ENCODE measurements around the gene ZNF787.
A peak's percentile ranks its signal among the peaks of the same experiment; 100 is the strongest.
"Not testable (repeated sequence)": the region's sequence is repeated elsewhere in the genome, so short reads cannot be mapped to it uniquely, and the experiment has no call there.

ZNF787 gene

GRCh38 chr19:56104423-56104822 lies 16.7 kb downstream of the ZNF787 start:
- Histone ChIP-seq H3K27me3 (ENCODE audit: control insufficient read depth, insufficient read depth, low read length) (no peaks in the 10 kb centered on the region), H3K27ac (ENCODE audit: low read depth, low read length) (no peak overlapping the region), H3K36me3 (ENCODE audit: control insufficient read depth, insufficient read depth, low read length) (peaks cover 35% of the 10 kb centered on the region), H3K4me3 (ENCODE audit: low read depth, low read length) (no peak overlapping the region), H3K9me3 (ENCODE audit: control insufficient read depth, insufficient read depth, low read depth, low read length) (no peaks in the 10 kb centered on the region), H3K9ac (ENCODE audit: low read length) (no peak overlapping the region), H3K4me1 (ENCODE audit: control insufficient read depth, insufficient read depth, low read length) (peaks cover 34% of the 10 kb centered on the region)

GRCh38 chr19:56103027-56103614 lies 18.0 kb downstream of the ZNF787 start:
- H3K4me3 ChIP-seq (ENCODE audit: low read depth, low read length): no peak overlapping the region
- H3K4me1 ChIP-seq (ENCODE audit: control insufficient read depth, insufficient read depth, low read length): peaks cover 22% of the 10 kb centered on the region
- no peaks in the 10 kb centered on the region for H3K27me3 ChIP-seq (ENCODE audit: control insufficient read depth, insufficient read depth, low read length)
- no peaks in the 10 kb centered on the region for H3K9me3 ChIP-seq (ENCODE audit: control insufficient read depth, insufficient read depth, low read depth, low read length)
- peak overlapping the region; percentile 6 for H3K9ac ChIP-seq (ENCODE audit: low read length)
- H3K36me3 ChIP-seq (ENCODE audit: control insufficient read depth, insufficient read depth, low read length): peaks cover 41% of the 10 kb centered on the region
- no peak overlapping the region for H3K27ac ChIP-seq (ENCODE audit: low read depth, low read length)

- Histone ChIP-seq H3K27ac (ENCODE audit: low read depth, low read length) (no peak overlapping the region), H3K9me3 (ENCODE audit: control insufficient read depth, insufficient read depth, low read depth, low read length) (no peaks in the 10 kb centered on the region), H3K4me3 (ENCODE audit: low read depth, low read length) (no peak overlapping the region), H3K27me3 (ENCODE audit: control insufficient read depth, insufficient read depth, low read length) (no peaks in the 10 kb centered on the region), H3K36me3 (ENCODE audit: control insufficient read depth, insufficient read depth, low read length) (peaks cover 45% of the 10 kb centered on the region), H3K4me1 (ENCODE audit: control insufficient read depth, insufficient read depth, low read length) (peaks cover 15% of the 10 kb centered on the region), H3K9ac (ENCODE audit: low read length) (no peak overlapping the region)
These were observed 19.2 kb downstream of the ZNF787 start for GRCh38 chr19:56101746-56102535.

GRCh38 chr19:56101095-56101494 lies 20.0 kb downstream of the ZNF787 start:
- no peaks in the 10 kb centered on the region for H3K9me3 ChIP-seq (ENCODE audit: control insufficient read depth, insufficient read depth, low read depth, low read length)
- H3K36me3 ChIP-seq (ENCODE audit: control insufficient read depth, insufficient read depth, low read length): peaks cover 47% of the 10 kb centered on the region
- no peak overlapping the region for H3K27ac ChIP-seq (ENCODE audit: low read depth, low read length)
- H3K9ac ChIP-seq (ENCODE audit: low read length): no peak overlapping the region
- peaks cover 6% of the 10 kb centered on the region; the same call in 1 of the 2 replicates for H3K4me1 ChIP-seq (ENCODE audit: control insufficient read depth, insufficient read depth, low read length)
- no peaks in the 10 kb centered on the region for H3K27me3 ChIP-seq (ENCODE audit: control insufficient read depth, insufficient read depth, low read length)
- no peak overlapping the region for H3K4me3 ChIP-seq (ENCODE audit: low read depth, low read length)

- Histone ChIP-seq H3K4me1 (ENCODE audit: control insufficient read depth, insufficient read depth, low read length) (no peaks in the 10 kb centered on the region), H3K36me3 (ENCODE audit: control insufficient read depth, insufficient read depth, low read length) (peaks cover 58% of the 10 kb centered on the region), H3K27me3 (ENCODE audit: control insufficient read depth, insufficient read depth, low read length) (no peaks in the 10 kb centered on the region), H3K9ac (ENCODE audit: low read length) (no peak overlapping the region), H3K9me3 (ENCODE audit: control insufficient read depth, insufficient read depth, low read depth, low read length) (no peaks in the 10 kb centered on the region), H3K27ac (ENCODE audit: low read depth, low read length) (no peak overlapping the region), H3K4me3 (ENCODE audit: low read depth, low read length) (no peak overlapping the region)
These were observed 21.2 kb downstream of the ZNF787 start for GRCh38 chr19:56099638-56100539.

GRCh38 chr19:56098731-56099568 lies 22.1 kb downstream of the ZNF787 start:
- Histone ChIP-seq H3K27ac (ENCODE audit: low read depth, low read length) (no peak overlapping the region), H3K9me3 (ENCODE audit: control insufficient read depth, insufficient read depth, low read depth, low read length) (no peaks in the 10 kb centered on the region), H3K27me3 (ENCODE audit: control insufficient read depth, insufficient read depth, low read length) (no peaks in the 10 kb centered on the region), H3K4me3 (ENCODE audit: low read depth, low read length) (no peak overlapping the region), H3K36me3 (ENCODE audit: control insufficient read depth, insufficient read depth, low read length) (peaks cover 65% of the 10 kb centered on the region), H3K4me1 (ENCODE audit: control insufficient read depth, insufficient read depth, low read length) (no peaks in the 10 kb centered on the region), H3K9ac (ENCODE audit: low read length) (no peak overlapping the region)

- H3K4me1 ChIP-seq (ENCODE audit: control insufficient read depth, insufficient read depth, low read length); H3K27ac ChIP-seq (ENCODE audit: low read depth, low read length); H3K27me3 ChIP-seq (ENCODE audit: control insufficient read depth, insufficient read depth, low read length); H3K9me3 ChIP-seq (ENCODE audit: control insufficient read depth, insufficient read depth, low read depth, low read length); H3K9ac ChIP-seq (ENCODE audit: low read length); H3K4me3 ChIP-seq (ENCODE audit: low read depth, low read length): not testable (repeated sequence)
- H3K36me3 ChIP-seq (ENCODE audit: control insufficient read depth, insufficient read depth, low read length): peaks cover 63% of the 10 kb centered on the region
These were observed 22.9 kb downstream of the ZNF787 start for GRCh38 chr19:56098237-56098636.

- Histone ChIP-seq H3K36me3 (ENCODE audit: control insufficient read depth, insufficient read depth, low read length) (peaks cover 63% of the 10 kb centered on the region), H3K27me3 (ENCODE audit: control insufficient read depth, insufficient read depth, low read length) (no peaks in the 10 kb centered on the region), H3K4me3 (ENCODE audit: low read depth, low read length) (no peak overlapping the region), H3K9me3 (ENCODE audit: control insufficient read depth, insufficient read depth, low read depth, low read length) (peaks cover 2% of the 10 kb centered on the region; the same call in 1 of the 2 replicates), H3K27ac (ENCODE audit: low read depth, low read length) (no peak overlapping the region), H3K9ac (ENCODE audit: low read length) (no peak overlapping the region), H3K4me1 (ENCODE audit: control insufficient read depth, insufficient read depth, low read length) (peaks cover 2% of the 10 kb centered on the region)
These were observed 23.3 kb downstream of the ZNF787 start for GRCh38 chr19:56097776-56098175.

- Histone ChIP-seq H3K27ac (ENCODE audit: low read depth, low read length) (no peak overlapping the region; the same call in 1 of the 2 replicates), H3K4me3 (ENCODE audit: low read depth, low read length) (no peak overlapping the region), H3K36me3 (ENCODE audit: control insufficient read depth, insufficient read depth, low read length) (peaks cover 63% of the 10 kb centered on the region), H3K27me3 (ENCODE audit: control insufficient read depth, insufficient read depth, low read length) (no peaks in the 10 kb centered on the region), H3K9me3 (ENCODE audit: control insufficient read depth, insufficient read depth, low read depth, low read length) (peaks cover 3% of the 10 kb centered on the region; the same call in 1 of the 2 replicates), H3K9ac (ENCODE audit: low read length) (no peak overlapping the region), H3K4me1 (ENCODE audit: control insufficient read depth, insufficient read depth, low read length) (peaks cover 6% of the 10 kb centered on the region)
These were observed 23.8 kb downstream of the ZNF787 start for GRCh38 chr19:56097306-56097705.

- Histone ChIP-seq H3K9me3 (ENCODE audit: control insufficient read depth, insufficient read depth, low read depth, low read length) (peaks cover 3% of the 10 kb centered on the region; the same call in 1 of the 2 replicates), H3K27ac (ENCODE audit: low read depth, low read length) (no peak overlapping the region; the same call in 1 of the 2 replicates), H3K36me3 (ENCODE audit: control insufficient read depth, insufficient read depth, low read length) (peaks cover 57% of the 10 kb centered on the region), H3K9ac (ENCODE audit: low read length) (no peak overlapping the region), H3K27me3 (ENCODE audit: control insufficient read depth, insufficient read depth, low read length) (no peaks in the 10 kb centered on the region), H3K4me3 (ENCODE audit: low read depth, low read length) (no peak overlapping the region), H3K4me1 (ENCODE audit: control insufficient read depth, insufficient read depth, low read length) (peaks cover 11% of the 10 kb centered on the region)
These were observed 24.4 kb downstream of the ZNF787 start for GRCh38 chr19:56096665-56097064.

All from HUES6 (cell line).